HCT116 (cell line): ENCODE measurements around the gene ALCAM. TPM values are rescaled to one million over a fixed set of nuclear protein-coding genes. Genes with fewer than 3 reads are reported as not detected.

Source experiments
- ATAC-seq: fragments of 200-7000 bp; cut with Tn5 transposase; 2 replicates; pipeline ENCODE4 v1.9.1; 2020; ENCODE audit warnings: mild to moderate bottlenecking, moderate library complexity
- BruUV-seq: library from RNA; stranded (reverse); fragments of 400-500 nt; replicated peaks from 2 replicates; lab custom pipeline; 2021; lab: Mats Ljungman, UMichigan
- CTCF ChIA-PET: fragments of 300-600 bp; sonication (Branson Sonifier 250); formaldehyde crosslinking; loops from one replicate; lab custom pipeline; 2021; ENCODE audit warnings: antibody characterized with exemption; lab: Charles Lee
- POLR2A ChIA-PET: fragments of 300-600, 350-600 bp; sonication (Branson Sonifier 250); formaldehyde crosslinking; loops from one replicate; lab custom pipeline; 2021; ENCODE audit warnings: antibody characterized with exemption; lab: Charles Lee
- RAD21 ChIA-PET, 2 experiments: fragments of 300-600 bp; sonication (Branson Sonifier 250); formaldehyde crosslinking; loops; one replicate each; lab custom pipeline; 2023; ENCODE audit warnings: low total read pairs in 2 of 2; ENCODE audit not compliant: uncharacterized antibody in 2 of 2, unreplicated experiment in 2 of 2, low non-redundant PET in 1 of 2; lab: Charles Lee
- DNase-seq: peaks from one replicate; pipeline ENCODE4 v3.0.0-alpha.2; 2010; ENCODE audit warnings: low read depth, low spot score
- H2AFZ ChIP-seq: fragments of 200-600 bp; shearing (Covaris generic), sonication (generic); 2 replicates; pipeline ENCODE4 v1.6.1; 2017; ENCODE audit warnings: low read depth, mixed run types, mixed read lengths, antibody characterized with exemption, low read length; ENCODE audit not compliant: poor library complexity, severe bottlenecking
- H3K27ac ChIP-seq: 2 replicates; pipeline ENCODE4 v1.5.1; 2012; ENCODE audit warnings: low read depth, low read length
- H3K27me3 ChIP-seq: fragments of 200-600 bp; sonication (generic); 2 replicates; pipeline ENCODE4 v1.6.1; 2016; ENCODE audit warnings: mixed run types, low read length, mixed read lengths; ENCODE audit not compliant: insufficient read depth
- H3K36me3 ChIP-seq, 2 experiments: fragments of 200-500 bp in 1 of 2; fragments of 200-600 bp in 1 of 2; sonication (Bioruptor generic) in 1 of 2; sonication (generic) in 1 of 2; 2 replicates each; pipeline versions ENCODE4 v1.5.1 to v1.6.1; 2014 to 2016; ENCODE audit warnings: low read length in 2 of 2, inconsistent platforms in 1 of 2, mixed read lengths in 1 of 2, mixed run types in 1 of 2; ENCODE audit not compliant: insufficient read depth in 2 of 2, control insufficient read depth in 1 of 2
- H3K4me1 ChIP-seq, 2 experiments: fragments of 200-600 bp in 1 of 2; sonication (generic) in 1 of 2; 2 replicates each; pipeline versions ENCODE4 v1.5.1 to v1.6.1; 2012 to 2017; ENCODE audit warnings: low read length in 2 of 2, inconsistent platforms in 1 of 2, mild to moderate bottlenecking in 1 of 2, mixed read lengths in 1 of 2, mixed run types in 1 of 2, moderate library complexity in 1 of 2; ENCODE audit not compliant: insufficient read depth in 2 of 2, control insufficient read depth in 1 of 2
- H3K4me2 ChIP-seq: fragments of 200-600 bp; sonication (generic); 2 replicates; pipeline ENCODE4 v1.6.1; 2017; ENCODE audit warnings: mixed run types, low read length, mixed read lengths
- H3K4me3 ChIP-seq, 2 experiments: fragments of 200-600 bp in 1 of 2; sonication (generic) in 1 of 2; replicated peaks in 1 of 2; 2 replicates each; pipeline ENCODE4 v1.5.1; 2011 to 2016; ENCODE audit warnings: low read length in 2 of 2, control low read depth in 1 of 2, low read depth in 1 of 2, mild to moderate bottlenecking in 1 of 2, mixed read lengths in 1 of 2, mixed run types in 1 of 2
- H3K79me2 ChIP-seq: fragments of 200-600 bp; sonication (generic); 2 replicates; pipeline ENCODE4 v1.6.1; 2017; ENCODE audit warnings: mild to moderate bottlenecking, mixed run types, low read length, moderate library complexity, mixed read lengths; ENCODE audit not compliant: insufficient read depth
- H3K9ac ChIP-seq: fragments of 200-600 bp; sonication (generic); 2 replicates; pipeline ENCODE4 v1.6.1; 2016; ENCODE audit warnings: low read length, mixed read lengths
- H3K9me2 ChIP-seq: fragments of 200-600 bp; sonication (generic), shearing (Covaris generic); 2 replicates; pipeline ENCODE4 v1.6.1; 2017; ENCODE audit warnings: mixed run types, mild to moderate bottlenecking, moderate library complexity; ENCODE audit not compliant: insufficient read depth
- H3K9me3 ChIP-seq, 2 experiments: fragments of 200-500 bp in 1 of 2; fragments of 200-600 bp in 1 of 2; sonication (Bioruptor generic) in 1 of 2; sonication (generic) in 1 of 2; 2 replicates each; pipeline ENCODE4 v1.6.1; 2014 to 2017; ENCODE audit warnings: low read length in 2 of 2, mixed read lengths in 2 of 2, inconsistent platforms in 1 of 2, low read depth in 1 of 2, mild to moderate bottlenecking in 1 of 2, mixed run types in 1 of 2, moderate library complexity in 1 of 2; ENCODE audit not compliant: control insufficient read depth in 1 of 2, insufficient read depth in 1 of 2
- H4K20me1 ChIP-seq: fragments of 200-600 bp; sonication (generic), shearing (Covaris generic); 2 replicates; pipeline ENCODE4 v1.6.1; 2017; ENCODE audit warnings: mixed run types, mild to moderate bottlenecking, moderate library complexity; ENCODE audit not compliant: insufficient read depth
- CEBPB ChIP-seq: IDR thresholded peaks from 2 replicates; pipeline ENCODE4 v1.6.1; 2012; ENCODE audit warnings: low read depth
- CTCF ChIP-seq, 3 experiments: fragments of 200-600 bp in 1 of 3; sonication (generic) in 1 of 3; IDR thresholded peaks in 2 of 3; conservative IDR thresholded peaks in 1 of 3; 2 replicates each; pipeline ENCODE4 v1.5.1; 2012 to 2017; ENCODE audit warnings: low read depth in 2 of 3, low read length in 2 of 3, antibody characterized with exemption in 1 of 3, borderline replicate concordance in 1 of 3, control low read depth in 1 of 3, mild to moderate bottlenecking in 1 of 3, mixed read lengths in 1 of 3, mixed run types in 1 of 3, moderate library complexity in 1 of 3; ENCODE audit not compliant: insufficient read depth in 1 of 3
- EZH2 ChIP-seq: fragments of 200-600 bp; sonication (generic); IDR thresholded peaks from 2 replicates; pipeline ENCODE4 v1.6.1; 2017; ENCODE audit warnings: antibody characterized with exemption, mixed run types
- FOSL1 ChIP-seq: IDR thresholded peaks from 2 replicates; pipeline ENCODE4 v1.6.1; 2012; ENCODE audit warnings: low read depth
- JUND ChIP-seq: IDR thresholded peaks from 2 replicates; pipeline ENCODE4 v1.6.1; 2012
- MAX ChIP-seq: IDR thresholded peaks from 2 replicates; pipeline ENCODE4 v1.6.1; 2012
- POLR2AphosphoS5 ChIP-seq: IDR thresholded peaks from 2 replicates; pipeline ENCODE4 v1.6.1; 2011; ENCODE audit warnings: mild to moderate bottlenecking, low read depth, low read length, moderate library complexity
- REST ChIP-seq: IDR thresholded peaks from 2 replicates; pipeline ENCODE4 v1.6.1; 2012; ENCODE audit warnings: low read depth
- SIN3A ChIP-seq: IDR thresholded peaks from 2 replicates; pipeline ENCODE4 v1.6.1; 2012; ENCODE audit warnings: low read depth
- TCF7L2 ChIP-seq: IDR thresholded peaks from 2 replicates; pipeline ENCODE4 v1.7.0; 2011; ENCODE audit warnings: borderline replicate concordance, inconsistent platforms; ENCODE audit not compliant: insufficient read depth, insufficient read length; ENCODE audit errors: extremely low read depth
- intact Hi-C: fragments of 100-400 bp; cut with micrococcal nuclease; formaldehyde crosslinking; loops from 2 replicates; pipeline ENCODE4 v1.10.0; 2022
- total RNA-seq: library from RNA; stranded (reverse); gene quantifications from one replicate; pipeline ENCODE4 v1.2.1, GENCODE V29; 2021; ENCODE audit not compliant: unreplicated experiment

ALCAM gene
- total RNA-seq, 1 experiment from 2014 or later, result 56.7 TPM

- BruUV-seq, result no TSS peak
- intact Hi-C loops, result no loop called here
- no peaks in the 10 kb centered on the region for H3K79me2 ChIP-seq
- no peaks in the 10 kb centered on the region for H3K36me3 ChIP-seq
- H3K9ac ChIP-seq, result no peak overlapping the region
- H3K27ac ChIP-seq, result no peak overlapping the region
- no peak for DNase-seq
- no peak overlapping the region for H3K4me3 ChIP-seq
- ChIA-PET CTCF (no interaction called here), POLR2A (no interaction called here)
- H2AFZ ChIP-seq, result no peak overlapping the region
- H4K20me1 ChIP-seq, result no peaks in the 10 kb centered on the region
- no peaks in the 10 kb centered on the region for H3K9me3 ChIP-seq
- H3K4me1 ChIP-seq, result peaks cover 0 to 9% of the 10 kb centered on the region in 2 experiments; a peak in 2 of 4 replicates
- no peak overlapping the region for H3K4me2 ChIP-seq
- no peak for TF ChIP-seq CTCF (IDR thresholded peaks at IDR 0.05 in 2 of 3, conservative IDR thresholded peaks at IDR 0.05 in 1 of 3; ENCODE audit: borderline replicate concordance in 1 of 3, insufficient read depth in 1 of 3, low read depth in 2 of 3, low read length in 2 of 3)
- TF ChIP-seq POLR2AphosphoS5, result no peak
- TF ChIP-seq TCF7L2, result no peak
- TF ChIP-seq MAX, result no peak
- TF ChIP-seq FOSL1, result no peak
- TF ChIP-seq SIN3A, result no peak
- no peak for TF ChIP-seq EZH2
- TF ChIP-seq REST, result no peak
- TF ChIP-seq JUND, result no peak
- no peak for TF ChIP-seq CEBPB
- TF ChIP-seq, all 23 proteins: peak for 0
- no peaks in the 10 kb centered on the region for H3K27me3 ChIP-seq
- RAD21 ChIA-PET, result no interaction called here
- no peak for ATAC-seq
- H3K9me2 ChIP-seq, result no peaks in the 10 kb centered on the region
Measured at GRCh38 chr3:105349684-105350387, 16.9 kb upstream of the ALCAM start.
